ENCODE results near the gene TFAP2A.

DNA sequence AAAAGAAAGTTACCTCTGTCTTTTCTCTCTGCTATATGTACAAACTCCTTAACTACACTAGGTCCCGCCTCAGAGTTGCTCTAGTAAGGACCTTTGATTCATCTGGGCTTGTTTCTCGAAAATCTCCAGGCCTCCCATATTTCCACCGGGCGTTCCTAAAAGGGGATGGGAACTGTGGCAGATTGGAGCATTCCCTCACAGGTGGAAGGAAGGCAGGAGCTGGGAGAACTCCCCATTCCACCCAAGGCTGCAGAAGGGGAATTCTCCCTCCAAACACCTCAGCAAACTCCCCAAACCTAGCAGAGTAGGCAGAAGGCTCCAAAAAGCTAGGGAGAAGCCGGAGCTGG, 1.6 kb upstream of the TFAP2A start:
- TF ChIP-seq, protein P1, sequence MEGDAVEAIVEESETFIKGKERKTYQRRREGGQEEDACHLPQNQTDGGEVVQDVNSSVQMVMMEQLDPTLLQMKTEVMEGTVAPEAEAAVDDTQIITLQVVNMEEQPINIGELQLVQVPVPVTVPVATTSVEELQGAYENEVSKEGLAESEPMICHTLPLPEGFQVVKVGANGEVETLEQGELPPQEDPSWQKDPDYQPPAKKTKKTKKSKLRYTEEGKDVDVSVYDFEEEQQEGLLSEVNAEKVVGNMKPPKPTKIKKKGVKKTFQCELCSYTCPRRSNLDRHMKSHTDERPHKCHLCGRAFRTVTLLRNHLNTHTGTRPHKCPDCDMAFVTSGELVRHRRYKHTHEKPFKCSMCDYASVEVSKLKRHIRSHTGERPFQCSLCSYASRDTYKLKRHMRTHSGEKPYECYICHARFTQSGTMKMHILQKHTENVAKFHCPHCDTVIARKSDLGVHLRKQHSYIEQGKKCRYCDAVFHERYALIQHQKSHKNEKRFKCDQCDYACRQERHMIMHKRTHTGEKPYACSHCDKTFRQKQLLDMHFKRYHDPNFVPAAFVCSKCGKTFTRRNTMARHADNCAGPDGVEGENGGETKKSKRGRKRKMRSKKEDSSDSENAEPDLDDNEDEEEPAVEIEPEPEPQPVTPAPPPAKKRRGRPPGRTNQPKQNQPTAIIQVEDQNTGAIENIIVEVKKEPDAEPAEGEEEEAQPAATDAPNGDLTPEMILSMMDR (IDR thresholded peaks at IDR 0.05), result no peak
- TF ChIP-seq EP300 (IDR thresholded peaks at IDR 0.05) (no peak), POLR2AphosphoS5 (IDR thresholded peaks at IDR 0.05) (no peak)
